OCI-LY7 (cell line): ENCODE measurements around the gene ARHGEF40. TPM values are rescaled to one million over a fixed set of nuclear protein-coding genes. Genes with fewer than 3 reads are reported as not detected.

Experiments used
- BruUV-seq: library from RNA; stranded (reverse); fragments of 400-500 nt; replicated peaks from 2 replicates; lab custom pipeline; 2021; lab: Mats Ljungman, UMichigan
- CTCF ChIA-PET: fragments of 300-600 bp; sonication (Branson Sonifier 250); formaldehyde crosslinking; loops from one replicate; lab custom pipeline; 2022; ENCODE audit warnings: antibody characterized with exemption; ENCODE audit not compliant: unreplicated experiment; lab: Charles Lee
- POLR2A ChIA-PET: fragments of 300-600 bp; sonication (Branson Sonifier 250); formaldehyde crosslinking; loops from one replicate; lab custom pipeline; 2022; ENCODE audit warnings: antibody characterized with exemption; lab: Charles Lee
- DNase-seq: peaks from one replicate; pipeline ENCODE4 v3.0.0-alpha.2; 2015; ENCODE audit warnings: low spot score
- H2AFZ ChIP-seq: fragments of 200-600 bp; sonication (generic), shearing (Covaris generic); 2 replicates; pipeline ENCODE4 v1.6.1; 2014; ENCODE audit warnings: mild to moderate bottlenecking, antibody characterized with exemption, low read length, moderate library complexity
- H3K27ac ChIP-seq: fragments of 200-600 bp; sonication (generic); 2 replicates; pipeline ENCODE4 v1.5.1; 2014; ENCODE audit warnings: mixed run types, low read depth, mild to moderate bottlenecking, moderate library complexity, low read length, inconsistent platforms; ENCODE audit not compliant: poor library complexity, severe bottlenecking
- H3K36me3 ChIP-seq: fragments of 200-600 bp; sonication (generic); 2 replicates; pipeline ENCODE4 v1.6.1; 2014; ENCODE audit warnings: mild to moderate bottlenecking, antibody characterized with exemption, low read length, moderate library complexity, mixed read lengths; ENCODE audit not compliant: insufficient read depth
- H3K4me1 ChIP-seq: fragments of 200-600 bp; sonication (generic); 2 replicates; pipeline ENCODE4 v1.5.1; 2014; ENCODE audit warnings: mild to moderate bottlenecking, low read length; ENCODE audit not compliant: insufficient read depth, poor library complexity, severe bottlenecking
- H3K4me2 ChIP-seq: fragments of 200-600 bp; sonication (generic); 2 replicates; pipeline ENCODE4 v1.6.1; 2014; ENCODE audit warnings: mild to moderate bottlenecking, low read length
- H3K4me3 ChIP-seq: fragments of 200-600 bp; sonication (generic); 2 replicates; pipeline ENCODE4 v1.5.1; 2014; ENCODE audit warnings: mild to moderate bottlenecking, low read depth, low read length; ENCODE audit not compliant: poor library complexity, severe bottlenecking
- H3K79me2 ChIP-seq: fragments of 200-600 bp; sonication (generic); 2 replicates; pipeline ENCODE4 v1.6.1; 2016; ENCODE audit warnings: low read depth, mild to moderate bottlenecking, low read length, moderate library complexity, mixed read lengths; ENCODE audit not compliant: insufficient read depth
- H3K9me2 ChIP-seq: fragments of 200-600 bp; sonication (generic); 2 replicates; pipeline ENCODE4 v1.6.1; 2016; ENCODE audit warnings: mild to moderate bottlenecking, low read length, mixed read lengths; ENCODE audit not compliant: insufficient read depth
- H3K9me3 ChIP-seq: fragments of 200-600 bp; sonication (generic); 2 replicates; pipeline ENCODE4 v1.6.1; 2014; ENCODE audit warnings: mild to moderate bottlenecking, mixed run types, low read length, mixed read lengths
- H4K20me1 ChIP-seq: fragments of 200-600 bp; sonication (generic); 2 replicates; pipeline ENCODE4 v1.6.1; 2014; ENCODE audit warnings: mild to moderate bottlenecking, antibody characterized with exemption, low read length, moderate library complexity, mixed read lengths; ENCODE audit not compliant: insufficient read depth
- CTCF ChIP-seq: fragments of 200-600 bp; sonication (generic); conservative IDR thresholded peaks from 2 replicates; pipeline ENCODE4 v1.5.1; 2014; ENCODE audit warnings: mild to moderate bottlenecking, antibody characterized with exemption, low read length, moderate library complexity, mixed read lengths
- EZH2phosphoT487 ChIP-seq: fragments of 200-600 bp; sonication (generic); IDR thresholded peaks from 2 replicates; pipeline ENCODE4 v1.6.1; 2018; ENCODE audit warnings: low read depth, borderline replicate concordance, mild to moderate bottlenecking, mixed run types, antibody characterized with exemption, low read length, moderate library complexity, mixed read lengths
- intact Hi-C: fragments of 100-400 bp; cut with micrococcal nuclease; formaldehyde crosslinking; loops from one replicate; pipeline ENCODE4 v1.10.0; 2022; ENCODE audit not compliant: unreplicated experiment
- total RNA-seq, 2 experiments: library from RNA; depleted of rRNA in 1 of 2; stranded (reverse); fragments of >200 nt in 1 of 2; shearing (Covaris generic) in 1 of 2; gene quantifications; 2 replicates each; pipeline ENCODE4 v1.2.3, GENCODE V29; 2014 to 2022

Gene ARHGEF40
- total RNA-seq, 2 experiments from 2014 or later = 1.3 to 2.0 TPM

- ChIA-PET CTCF (no interaction called here), POLR2A (no interaction called here)
- H4K20me1 ChIP-seq = no peaks in the 10 kb centered on the region
- H3K36me3 ChIP-seq = no peaks in the 10 kb centered on the region
- intact Hi-C loops = no loop called here
- no peak within 1 kb of the TSS for H3K4me2 ChIP-seq
- H3K4me1 ChIP-seq = peaks cover 3% of the 10 kb centered on the region
- H2AFZ ChIP-seq = no peak within 1 kb of the TSS
- no TSS peak for BruUV-seq
- no peaks in the 10 kb centered on the region for H3K9me2 ChIP-seq
- DNase-seq = no peak
- H3K27ac ChIP-seq = no peak within 1 kb of the TSS
- no peaks in the 10 kb centered on the region for H3K9me3 ChIP-seq
- no peaks in the 10 kb centered on the region for H3K79me2 ChIP-seq
- no peak within 1 kb of the TSS for H3K4me3 ChIP-seq
- TF ChIP-seq EZH2phosphoT487 (no peak), CTCF (no peak)
Observed at GRCh38 chr14:21057803-21058675, 12.1 kb upstream of the ARHGEF40 start, which contains the start of gene RNASE8. Gene RNASE8, plus strand, starts transcription at chr14:21057822. Its CDS starts 71 bp downstream, at chr14:21057893.

DNA sequence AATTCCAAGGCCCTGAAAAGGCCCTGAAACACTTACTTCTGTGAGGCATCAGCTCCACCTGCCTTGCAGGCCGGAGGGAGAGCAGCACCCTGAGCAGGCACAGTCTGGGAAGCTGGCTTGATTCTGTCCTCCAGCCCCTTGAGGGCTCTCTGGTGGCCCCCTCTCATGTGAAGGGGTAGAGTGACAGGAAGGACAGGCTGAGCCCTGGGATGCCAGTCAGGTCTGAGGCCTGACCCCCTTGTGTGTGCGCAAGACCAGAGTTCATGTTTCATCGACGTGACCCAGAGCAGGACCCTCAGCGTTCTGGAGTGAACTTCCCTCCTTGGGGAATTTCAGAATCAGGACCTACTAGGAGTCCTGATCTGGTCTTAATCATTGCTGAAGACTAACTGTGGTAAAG is 11.2 kb upstream of the ARHGEF40 start:
- ChIA-PET POLR2A (no interaction called here), CTCF (no interaction called here)
- Histone ChIP-seq H3K4me2 (no peak overlapping the region), H3K79me2 (no peaks in the 10 kb centered on the region), H3K36me3 (no peaks in the 10 kb centered on the region), H3K9me3 (no peaks in the 10 kb centered on the region), H3K9me2 (no peaks in the 10 kb centered on the region), H3K4me3 (no peak overlapping the region), H2AFZ (no peak overlapping the region), H3K4me1 (peaks cover 5% of the 10 kb centered on the region), H3K27ac (no peak overlapping the region), H4K20me1 (no peaks in the 10 kb centered on the region)
- DNase-seq = no peak
- no TSS peak for BruUV-seq
- intact Hi-C loops = no loop called here
- no peak for TF ChIP-seq CTCF
- TF ChIP-seq EZH2phosphoT487 = no peak
